ENCODE measurements around the gene PKN3. TPM values are rescaled to one million over a fixed set of nuclear protein-coding genes. Genes with fewer than 3 reads are reported as not detected.

PKN3 gene
- total RNA-seq, 2 donors from 2014 or later = 4.5 to 8.6 TPM

DNA sequence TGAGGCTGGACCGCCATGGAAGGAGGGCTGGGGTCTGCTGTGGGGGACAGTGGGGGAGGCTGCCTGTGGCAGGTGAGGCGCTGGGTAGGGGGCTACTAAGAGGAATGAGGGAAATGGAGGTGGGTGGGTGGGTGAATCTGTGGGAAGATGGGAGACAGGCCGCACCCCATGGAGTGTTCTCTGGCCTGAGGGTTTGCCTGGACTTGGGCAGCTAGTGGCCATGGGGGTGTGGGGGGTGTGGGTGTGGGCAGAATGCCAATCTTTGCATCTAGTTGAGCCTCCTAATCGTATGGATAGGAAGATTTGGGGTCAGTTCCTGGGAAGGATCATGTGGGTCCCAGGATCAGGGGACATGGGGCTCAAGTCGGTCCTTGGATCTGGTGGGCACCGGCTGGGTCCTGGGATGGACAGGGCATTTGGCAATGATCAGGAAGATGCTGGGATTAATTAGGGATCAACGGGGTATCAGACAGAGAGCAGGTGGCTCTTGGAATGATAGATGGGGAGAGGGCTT, 21.1 kb downstream of the PKN3 start:
- no peaks in the 10 kb centered on the region for H3K9me3 ChIP-seq
- TF ChIP-seq, protein P1, sequence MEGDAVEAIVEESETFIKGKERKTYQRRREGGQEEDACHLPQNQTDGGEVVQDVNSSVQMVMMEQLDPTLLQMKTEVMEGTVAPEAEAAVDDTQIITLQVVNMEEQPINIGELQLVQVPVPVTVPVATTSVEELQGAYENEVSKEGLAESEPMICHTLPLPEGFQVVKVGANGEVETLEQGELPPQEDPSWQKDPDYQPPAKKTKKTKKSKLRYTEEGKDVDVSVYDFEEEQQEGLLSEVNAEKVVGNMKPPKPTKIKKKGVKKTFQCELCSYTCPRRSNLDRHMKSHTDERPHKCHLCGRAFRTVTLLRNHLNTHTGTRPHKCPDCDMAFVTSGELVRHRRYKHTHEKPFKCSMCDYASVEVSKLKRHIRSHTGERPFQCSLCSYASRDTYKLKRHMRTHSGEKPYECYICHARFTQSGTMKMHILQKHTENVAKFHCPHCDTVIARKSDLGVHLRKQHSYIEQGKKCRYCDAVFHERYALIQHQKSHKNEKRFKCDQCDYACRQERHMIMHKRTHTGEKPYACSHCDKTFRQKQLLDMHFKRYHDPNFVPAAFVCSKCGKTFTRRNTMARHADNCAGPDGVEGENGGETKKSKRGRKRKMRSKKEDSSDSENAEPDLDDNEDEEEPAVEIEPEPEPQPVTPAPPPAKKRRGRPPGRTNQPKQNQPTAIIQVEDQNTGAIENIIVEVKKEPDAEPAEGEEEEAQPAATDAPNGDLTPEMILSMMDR (IDR thresholded peaks at IDR 0.05) = no peak
- no peaks in the 10 kb centered on the region for H3K36me3 ChIP-seq
- peak overlapping the region; percentile 50 to 71 for H3K4me3 ChIP-seq
- H3K27me3 ChIP-seq = no peaks in the 10 kb centered on the region
- no peak for DNase-seq (ENCODE audit: low spot score)
- peaks cover 0 to 22% of the 10 kb centered on the region in 2 donors for H3K4me1 ChIP-seq
- peak overlapping the region; percentile 66 to 67 for H3K27ac ChIP-seq

DNA sequence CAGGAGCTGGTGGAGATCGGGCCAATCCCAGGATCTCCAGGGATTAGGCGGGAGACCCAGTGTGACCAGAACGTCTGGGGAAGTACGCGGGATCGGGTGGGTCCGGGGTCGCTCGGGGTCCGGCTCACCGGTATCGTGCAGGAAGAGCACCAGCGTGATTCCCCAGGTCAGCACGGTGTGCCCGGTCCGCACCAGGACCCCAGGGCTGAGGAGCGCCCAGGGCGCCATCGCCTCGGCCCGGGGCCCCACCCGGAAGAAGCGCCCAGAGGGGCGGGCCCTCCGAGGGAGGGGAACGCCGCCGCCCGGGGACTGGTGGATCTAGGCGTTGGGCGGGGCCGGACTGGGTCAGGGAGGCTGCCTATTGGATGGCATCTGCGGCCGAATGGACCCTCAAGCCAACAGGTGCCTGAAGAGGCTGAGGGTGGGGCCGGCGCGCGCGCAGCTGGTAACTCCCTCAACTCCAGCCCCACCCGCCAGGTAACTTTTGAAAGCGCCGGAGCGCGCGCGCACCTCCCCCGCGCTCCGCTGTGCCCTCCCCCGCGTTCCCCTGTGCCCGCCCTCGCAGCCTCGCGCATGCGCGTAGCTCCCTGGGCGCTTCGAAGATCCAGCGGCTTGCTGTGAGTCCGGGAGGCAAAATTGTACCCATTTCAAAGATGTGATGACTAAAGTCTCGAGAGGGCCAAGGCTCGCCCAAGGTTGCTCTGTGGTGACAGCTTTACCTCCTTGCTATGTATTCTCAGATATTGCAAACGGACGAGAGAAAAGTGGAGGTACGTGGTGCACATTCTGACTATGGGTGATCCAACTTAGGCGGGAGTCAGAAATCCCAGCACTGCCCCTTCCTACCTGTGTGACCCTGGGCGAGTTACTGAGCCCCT, 21.8 kb downstream of the PKN3 start, which contains the start of gene ZDHHC12:
TSS of gene ZDHHC12 (minus strand) at position 262 of the 878 bp plus-strand sequence. CDS start at position 228, 34 bp downstream.
- Histone ChIP-seq H3K9me3 (no peaks in the 10 kb centered on the region), H3K27ac (peak within 1 kb of the TSS; percentile 66 to 67), H3K4me1 (peaks cover 0 to 22% of the 10 kb centered on the region in 2 donors), H3K36me3 (no peaks in the 10 kb centered on the region), H3K27me3 (no peaks in the 10 kb centered on the region), H3K4me3 (peak within 1 kb of the TSS; percentile 50 to 71)
- DNase-seq (ENCODE audit: low spot score) = peak; percentile 95
- TF ChIP-seq, protein P1 (IDR thresholded peaks at IDR 0.05) = no peak

DNA sequence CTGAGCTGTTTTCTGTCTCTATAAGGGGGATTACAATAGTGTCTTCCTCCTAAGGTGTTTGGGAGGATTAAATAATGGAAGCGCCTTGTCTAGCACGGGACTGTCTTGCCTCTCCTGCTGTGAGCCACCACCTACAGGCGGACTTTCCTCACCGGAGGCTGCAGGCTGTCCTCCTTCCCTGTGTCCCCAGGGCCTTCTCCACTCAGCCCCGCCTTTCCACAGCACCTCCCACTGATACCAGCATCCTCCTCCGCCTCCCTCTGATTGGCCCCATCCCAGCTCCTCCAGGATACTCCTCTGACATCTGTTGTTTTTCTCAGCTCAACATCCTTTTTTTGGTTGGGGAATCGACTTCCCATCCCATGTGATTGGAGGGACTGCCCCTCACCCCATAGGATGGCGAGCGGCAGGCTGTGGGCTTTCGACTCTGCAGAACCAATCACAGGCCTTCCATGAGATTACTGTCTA, 22.5 kb downstream of the PKN3 start:
- H3K9me3 ChIP-seq = no peaks in the 10 kb centered on the region
- TF ChIP-seq, protein P1 (IDR thresholded peaks at IDR 0.05) = no peak

DNA sequence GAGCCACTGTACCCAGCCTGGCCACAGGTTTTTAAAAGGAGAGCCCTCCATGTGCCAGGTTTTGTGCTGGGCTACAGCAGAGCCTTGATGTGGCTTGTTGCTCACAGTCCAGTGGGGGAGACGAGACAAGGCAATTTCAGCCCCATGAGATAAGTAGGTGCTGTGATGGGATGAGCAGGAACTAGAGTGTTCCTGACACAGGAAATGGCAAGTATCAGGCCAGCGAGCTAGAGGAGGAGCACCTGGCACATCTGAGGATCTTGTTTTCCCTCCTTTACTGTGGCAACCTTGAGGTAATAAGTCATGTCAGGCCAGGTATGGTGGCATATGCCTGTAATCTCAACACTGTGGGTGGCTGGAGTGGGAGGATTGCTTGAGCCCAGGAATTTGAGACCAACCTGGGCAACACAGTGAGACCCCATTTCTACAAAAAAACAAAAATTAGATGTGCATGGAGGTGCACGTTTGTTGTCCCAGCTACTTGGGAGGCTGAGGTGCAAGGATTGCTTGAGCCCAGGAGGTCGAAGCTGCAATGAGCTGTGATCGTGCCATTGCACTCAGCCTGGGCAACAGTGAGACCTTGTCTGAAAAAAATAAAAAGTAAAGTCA, 25.4 kb downstream of the PKN3 start:
- no peak overlapping the region for H3K4me3 ChIP-seq
- H3K27ac ChIP-seq = no peak overlapping the region
- H3K36me3 ChIP-seq = peaks cover 6% of the 10 kb centered on the region
- H3K4me1 ChIP-seq = peaks cover 0 to 21% of the 10 kb centered on the region in 2 donors
- no peaks in the 10 kb centered on the region for H3K27me3 ChIP-seq
- no peak for DNase-seq (ENCODE audit: low spot score)
- H3K9me3 ChIP-seq = no peaks in the 10 kb centered on the region
- TF ChIP-seq, protein P1 (IDR thresholded peaks at IDR 0.05) = no peak

More for the DNA sequence above, 22.5 kb downstream of the PKN3 start:
- peak overlapping the region; percentile 50 to 71 for H3K4me3 ChIP-seq
- H3K36me3 ChIP-seq = no peaks in the 10 kb centered on the region
- peaks cover 0 to 22% of the 10 kb centered on the region in 2 donors for H3K4me1 ChIP-seq
- H3K27ac ChIP-seq = peak overlapping the region; percentile 66 to 67
- no peaks in the 10 kb centered on the region for H3K27me3 ChIP-seq
- DNase-seq (ENCODE audit: low spot score) = peak; percentile 77

DNA sequence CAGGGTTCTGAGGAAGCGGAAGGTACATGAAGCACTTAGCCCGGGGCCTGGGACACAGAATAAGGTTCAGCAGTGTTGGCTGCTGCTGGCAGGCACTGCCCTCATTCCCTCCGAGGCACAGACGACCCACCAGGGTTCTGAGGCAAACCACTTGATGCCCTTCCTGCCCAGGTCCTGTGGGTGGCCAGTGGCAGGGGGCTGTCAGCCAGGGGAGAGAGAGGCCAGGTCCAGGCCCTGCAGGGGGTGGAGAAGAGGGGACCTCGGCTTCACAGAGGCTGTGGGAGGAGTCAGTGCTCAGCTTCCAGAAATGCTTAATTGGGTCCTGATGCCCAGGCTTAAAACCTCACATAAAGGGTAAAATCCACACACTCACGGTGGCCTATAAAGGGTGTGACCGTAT, 26.0 kb downstream of the PKN3 start:
- H3K36me3 ChIP-seq = peaks cover 10% of the 10 kb centered on the region
- no peak overlapping the region for H3K27ac ChIP-seq
- no peak for DNase-seq (ENCODE audit: low spot score)
- no peaks in the 10 kb centered on the region for H3K9me3 ChIP-seq
- TF ChIP-seq, protein P1 (IDR thresholded peaks at IDR 0.05) = no peak
- H3K4me3 ChIP-seq = no peak overlapping the region
- H3K27me3 ChIP-seq = no peaks in the 10 kb centered on the region
- peaks cover 0 to 15% of the 10 kb centered on the region in 2 donors for H3K4me1 ChIP-seq
